Measurements from ENCODE around the gene ZNF664.

DNA sequence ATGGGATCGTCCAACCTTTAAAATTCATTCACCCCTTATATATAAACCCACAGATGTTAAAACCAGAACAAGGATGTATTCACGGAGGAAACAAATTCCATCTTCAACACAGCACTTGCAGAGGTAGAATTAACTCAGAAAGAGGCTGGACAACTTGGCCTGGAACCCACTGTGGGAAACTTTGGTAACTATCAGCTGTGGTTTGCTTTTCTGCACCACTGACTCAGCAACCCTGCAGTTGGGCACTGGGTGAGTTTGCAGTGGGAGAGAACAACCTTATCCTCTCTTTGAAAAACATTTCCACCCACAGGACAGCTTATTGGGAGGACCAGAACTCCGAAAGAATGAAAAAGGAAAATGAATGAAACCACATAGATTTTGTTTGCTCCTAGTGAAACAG, 66.3 kb downstream of the ZNF664 start:
- no peak for TF ChIP-seq NFRKB (IDR thresholded peaks at IDR 0.05)
- no peak for TF ChIP-seq L3MBTL2 (conservative IDR thresholded peaks at IDR 0.05)
- no peak for TF ChIP-seq ELF4 (IDR thresholded peaks at IDR 0.05)
- TF ChIP-seq SP1 (IDR thresholded peaks at IDR 0.05) = no peak
- no peak for TF ChIP-seq BHLHE40 (IDR thresholded peaks at IDR 0.05; ENCODE audit: borderline replicate concordance)
- TF ChIP-seq CTBP1 (IDR thresholded peaks at IDR 0.05; ENCODE audit: borderline replicate concordance) = no peak
- TF ChIP-seq TARDBP (IDR thresholded peaks at IDR 0.05) = no peak
- TF ChIP-seq FOXA1 (IDR thresholded peaks at IDR 0.05) = no peak
- TF ChIP-seq LEF1 (IDR thresholded peaks at IDR 0.05; ENCODE audit: borderline replicate concordance) = no peak
- no peak for TF ChIP-seq SUZ12 (IDR thresholded peaks at IDR 0.05)
- TF ChIP-seq ZNF384 (IDR thresholded peaks at IDR 0.05) = no peak

Data from HEK293T (cell line).